H1 (cell line): ENCODE measurements around the gene TUBB2B.

ENCODE experiments used
- ATF2 ChIP-seq: IDR thresholded peaks from 2 replicates; pipeline ENCODE4 v1.6.1; 2012; ENCODE audit warnings: low read length, inconsistent platforms
- CHD2 ChIP-seq: IDR thresholded peaks from 2 replicates; pipeline ENCODE4 v1.6.1; 2012; ENCODE audit warnings: low read length, improper control_type of control experiment
- CREB1 ChIP-seq: IDR thresholded peaks from 2 replicates; pipeline ENCODE4 v1.6.1; 2012; ENCODE audit warnings: inconsistent platforms
- CTCF ChIP-seq, 3 experiments: IDR thresholded peaks; 1 replicate in 2 of 3; 2 replicates in 1 of 3; pipeline versions ENCODE4 v1.5.1 to v1.6.1; 2011; ENCODE audit warnings: low read length in 3 of 3, mild to moderate bottlenecking in 3 of 3, inconsistent platforms in 2 of 3, low read depth in 1 of 3, moderate library complexity in 1 of 3; ENCODE audit not compliant: insufficient read depth in 1 of 3; ENCODE audit errors: control extremely low read depth in 1 of 3
- E2F6 ChIP-seq: IDR thresholded peaks from 2 replicates; pipeline ENCODE4 v1.6.1; 2012; ENCODE audit warnings: inconsistent platforms
- EZH2 ChIP-seq: fragments of 200-600 bp; sonication (generic); IDR thresholded peaks from 2 replicates; pipeline ENCODE4 v1.7.1; 2012; ENCODE audit warnings: low read depth, mild to moderate bottlenecking, moderate library complexity, low read length, inconsistent platforms; ENCODE audit not compliant: severe bottlenecking
- GTF2F1 ChIP-seq: IDR thresholded peaks from 2 replicates; pipeline ENCODE4 v1.6.1; 2012; ENCODE audit warnings: low read depth, low read length, improper control_type of control experiment, borderline replicate concordance
- POLR2A ChIP-seq, 2 experiments: IDR thresholded peaks; 1 replicate in 1 of 2; 2 replicates in 1 of 2; pipeline ENCODE4 v1.6.1; 2011; ENCODE audit warnings: low read depth in 2 of 2, low read length in 2 of 2, mild to moderate bottlenecking in 2 of 2; ENCODE audit errors: control extremely low read depth in 1 of 2
- POLR2AphosphoS5 ChIP-seq: IDR thresholded peaks from 2 replicates; pipeline ENCODE4 v1.6.1; 2011; ENCODE audit warnings: low read depth, low read length
- SIN3A ChIP-seq, 2 experiments: IDR thresholded peaks in 1 of 2; conservative IDR thresholded peaks in 1 of 2; 2 replicates each; pipeline ENCODE4 v1.6.1; 2011 to 2012; ENCODE audit warnings: low read length in 2 of 2, improper control_type of control experiment in 1 of 2, low read depth in 1 of 2, mild to moderate bottlenecking in 1 of 2
- SP2 ChIP-seq: IDR thresholded peaks from 2 replicates; pipeline ENCODE4 v1.6.1; 2012; ENCODE audit warnings: mild to moderate bottlenecking, low read length, inconsistent platforms
- TEAD4 ChIP-seq: IDR thresholded peaks from 2 replicates; pipeline ENCODE4 v1.6.1; 2012; ENCODE audit warnings: low read depth, low read length, inconsistent platforms, mixed read lengths

GRCh38 chr6:3214898-3215297, 12.6 kb downstream of the TUBB2B start:
- no peak for TF ChIP-seq CTCF (IDR thresholded peaks at IDR 0.05; ENCODE audit: control extremely low read depth in 1 of 3, insufficient read depth in 1 of 3, low read depth in 1 of 3, low read length in 3 of 3)
- TF ChIP-seq SIN3A (conservative IDR thresholded peaks at IDR 0.05 in 1 of 2, IDR thresholded peaks at IDR 0.05 in 1 of 2; ENCODE audit: low read depth in 1 of 2, low read length in 2 of 2), result no peak
- TF ChIP-seq SP2, result no peak
- TF ChIP-seq POLR2A (IDR thresholded peaks at IDR 0.05; ENCODE audit: control extremely low read depth in 1 of 2, low read depth in 2 of 2, low read length in 2 of 2), result no peak
- no peak for TF ChIP-seq POLR2AphosphoS5
- TF ChIP-seq GTF2F1, result no peak
- no peak for TF ChIP-seq E2F6
- no peak for TF ChIP-seq CREB1
- no peak for TF ChIP-seq CHD2
- TF ChIP-seq EZH2, result no peak
- TF ChIP-seq ATF2, result no peak
- TF ChIP-seq TEAD4, result no peak
